HL-60/S4 treated with phorbol 12-myristate 13-acetate at 8.2 ng/mL for 4 days and 3 days (cell line): Measurements from ENCODE around the gene PLCZ1.

Experiments used
- in situ Hi-C: fragments of 300-500 bp; cut with MboI; formaldehyde crosslinking; loops from 2 replicates; pipeline ENCODE4 v1.15.0; 2022; ENCODE audit warnings: low sequenced_read_pairs

The PLCZ1 gene

DNA sequence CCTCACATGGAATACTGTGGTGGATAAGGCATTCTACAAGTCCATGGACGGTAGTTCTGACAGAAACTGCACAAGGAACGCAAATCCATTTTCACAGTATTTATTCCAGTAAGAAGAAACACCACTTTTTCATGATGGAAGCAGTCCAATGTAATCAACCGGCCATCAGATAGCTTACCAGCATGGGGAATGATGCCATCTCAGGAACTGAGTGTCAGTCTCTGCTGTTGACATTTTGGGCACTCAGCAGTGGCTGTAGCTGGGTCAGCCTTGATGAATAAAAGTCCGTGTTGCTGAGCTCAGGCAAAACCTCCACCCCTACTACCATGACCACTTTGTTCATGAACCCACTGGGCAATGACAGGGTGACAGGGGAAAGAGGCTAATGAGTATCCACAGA is 103.4 kb downstream of the PLCZ1 start:
- in situ Hi-C loops = no loop called here
